Endodermal cell (in vitro differentiated cells): ENCODE measurements around the gene APOBEC3C. TPM values are rescaled to one million over a fixed set of nuclear protein-coding genes. Genes with fewer than 3 reads are reported as not detected.
A peak's percentile ranks its signal among the peaks of the same experiment; 100 is the strongest.

ENCODE experiments used
- DNase-seq: peaks from one replicate; pipeline ENCODE4 v3.0.0-alpha.2; 2017
- H3K27ac ChIP-seq: 2 replicates; pipeline ENCODE4 v1.5.1; 2013; ENCODE audit warnings: mild to moderate bottlenecking, low read depth, low read length, moderate library complexity
- H3K27me3 ChIP-seq: 2 replicates; pipeline ENCODE4 v1.6.1; 2013; ENCODE audit warnings: mild to moderate bottlenecking, low read length, moderate library complexity; ENCODE audit not compliant: insufficient read depth, control insufficient read depth, poor library complexity, severe bottlenecking
- H3K36me3 ChIP-seq: 2 replicates; pipeline ENCODE4 v1.7.0; 2013; ENCODE audit warnings: mild to moderate bottlenecking, low read length, moderate library complexity; ENCODE audit not compliant: control insufficient read depth, insufficient read depth
- H3K4me1 ChIP-seq: one replicate; pipeline ENCODE4 v1.7.0; 2013; ENCODE audit warnings: low read length; ENCODE audit not compliant: control insufficient read depth, insufficient read depth
- H3K4me3 ChIP-seq: 2 replicates; pipeline ENCODE4 v1.5.1; 2013; ENCODE audit warnings: mild to moderate bottlenecking, low read length, moderate library complexity
- H3K9ac ChIP-seq: 2 replicates; pipeline ENCODE4 v1.6.1; 2013; ENCODE audit warnings: mild to moderate bottlenecking, low read length, moderate library complexity; ENCODE audit not compliant: poor library complexity, severe bottlenecking; ENCODE audit errors: extremely low read depth
- H3K9me3 ChIP-seq: 2 replicates; pipeline ENCODE4 v1.6.1; 2013; ENCODE audit warnings: mild to moderate bottlenecking, low read length, moderate library complexity; ENCODE audit not compliant: control insufficient read depth
- H3K27ac Mint-ChIP-seq: 2 replicates; pipeline ENCODE4 v1.8.0; 2020; ENCODE audit warnings: mixed read lengths
- H3K27me3 Mint-ChIP-seq: 2 replicates; pipeline ENCODE4 v1.8.0; 2021; ENCODE audit warnings: mild to moderate bottlenecking, mixed read lengths; ENCODE audit not compliant: insufficient read depth
- H3K36me3 Mint-ChIP-seq: 2 replicates; pipeline ENCODE4 v1.8.0; 2020; ENCODE audit warnings: low read depth, mixed read lengths
- H3K4me1 Mint-ChIP-seq: 2 replicates; pipeline ENCODE4 v1.8.0; 2020; ENCODE audit warnings: mixed read lengths
- H3K4me3 Mint-ChIP-seq: 2 replicates; pipeline ENCODE4 v1.8.0; 2020; ENCODE audit warnings: mild to moderate bottlenecking, moderate library complexity, mixed read lengths
- H3K9me3 Mint-ChIP-seq: 2 replicates; pipeline ENCODE4 v1.8.0; 2020; ENCODE audit warnings: mild to moderate bottlenecking, mixed read lengths
- WGBS, 2 experiments: methylation state at CpG; one replicate each; pipeline versions ENCODE4 v1.1.5 to v1.1.7; 2013; ENCODE audit warnings: missing lambda C conversion rate in 2 of 2, mixed read lengths in 1 of 2; ENCODE audit not compliant: insufficient coverage in 1 of 2, insufficient read length in 1 of 2; 5-methylcytosine and 5-hydroxymethylcytosine counted together
- long read RNA-seq, 4 experiments: library from polyadenylated mRNA in 2 of 4; library from RNA in 1 of 4; library from capped mRNA in 1 of 4; stranded (forward) in 3 of 4; unstranded in 1 of 4; transcript quantifications; one replicate each; pipeline ENCODE4 v2.0.0, GENCODE V29; 2020 to 2021; ENCODE audit warnings: inconsistent platforms in 1 of 4
- polyA plus RNA-seq, 2 experiments: library from polyadenylated mRNA; stranded (reverse); fragments of 50-300 nt; gene quantifications; one replicate each; pipeline ENCODE4 v1.2.3, GENCODE V29; 2013
- total RNA-seq, 2 donors: library from RNA; stranded (reverse); fragmentation: NEBNext Ultra II Directional in 1 of 2; extraction: Animal tissue kit (Norgen Biotek cat#: 25700) in 1 of 2; gene quantifications; 2 replicates in 1 of 2; 3 replicates in 1 of 2; pipeline ENCODE4 v1.2.1, GENCODE V29; 2021
- TF ChIP-seq, protein P1 (sequence below): fragments of 200-600 bp; sonication (generic); conservative IDR thresholded peaks from 2 replicates; pipeline ENCODE4 v1.5.0; 2021; ENCODE audit warnings: antibody characterized with exemption, mild to moderate bottlenecking

APOBEC3C gene
- total RNA-seq = 10 to 100 TPM; 26.1 to 27.4 TPM
- polyA plus RNA-seq (2013, experiment 1 of 2) = 12.4 TPM
- polyA plus RNA-seq (2013, experiment 2 of 2) = 13.7 TPM
- long read RNA-seq, experiment 1, partial matches to known transcripts = 3 of 6 reads
- long read RNA-seq, experiment 1, other reads (novel, unspliced or antisense) = 0 of 6 reads
- long read RNA-seq, experiment 2, transcript APOBEC3C-201 (4 exons, 2,818 nt) = major isoform, 57 of 66 reads
- long read RNA-seq, experiment 2, partial matches to known transcripts = 7 of 66 reads
- long read RNA-seq, experiment 2, other reads (novel, unspliced or antisense) = 1 of 66 reads
- long read RNA-seq, experiment 3, transcript APOBEC3C-201 (4 exons, 2,818 nt) = major isoform, 32 of 38 reads
- long read RNA-seq, experiment 3, partial matches to known transcripts = 3 of 38 reads
- long read RNA-seq, experiment 3, other reads (novel, unspliced or antisense) = 2 of 38 reads
- long read RNA-seq, experiment 4, transcript APOBEC3C-201 (4 exons, 2,818 nt) = major isoform, 177 of 189 reads
- long read RNA-seq, experiment 4, partial matches to known transcripts = 2 of 189 reads
- long read RNA-seq, experiment 4, other reads (novel, unspliced or antisense) = 6 of 189 reads

DNA sequence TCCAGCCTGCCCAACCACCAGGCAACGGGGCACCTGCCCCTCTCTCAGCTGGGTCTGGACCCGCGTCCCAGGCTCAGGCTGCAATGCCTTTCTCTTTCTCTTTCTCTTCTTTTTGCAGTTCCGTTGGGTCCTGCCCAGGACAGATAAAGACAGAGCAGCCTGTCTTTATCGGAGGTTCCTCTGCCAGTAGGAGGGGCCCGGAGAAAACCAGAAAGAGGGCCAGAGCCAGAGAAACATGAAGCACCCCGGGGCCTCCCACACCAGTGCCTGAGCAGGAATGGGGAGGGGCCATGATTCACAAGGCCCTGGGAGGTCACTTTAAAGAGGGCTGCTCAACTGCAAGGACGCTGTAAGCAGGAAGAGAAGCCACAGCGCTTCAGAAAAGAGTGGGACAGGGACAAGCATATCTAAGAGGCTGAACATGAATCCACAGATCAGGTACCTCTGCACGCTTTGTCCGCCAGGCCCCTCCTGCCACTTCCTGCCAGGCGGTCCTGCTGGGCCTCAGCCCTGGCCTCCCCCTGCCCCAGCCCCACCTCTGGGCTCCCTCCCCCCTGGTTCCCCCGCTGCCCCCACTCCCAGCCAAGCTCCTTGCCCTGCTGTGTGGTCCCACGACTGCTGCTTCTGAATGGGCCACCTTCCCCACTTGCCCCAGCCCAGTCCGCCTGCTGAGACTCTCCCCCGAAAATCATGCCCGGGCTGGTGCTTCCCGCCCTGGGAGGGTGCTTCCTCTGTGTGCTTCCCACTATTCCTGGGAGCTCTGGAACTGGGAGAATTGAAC is at the start of gene APOBEC3C:
Gene APOBEC3C, plus strand, starts transcription at position 316 of the 781 bp plus-strand sequence. Its CDS starts 106 bp downstream, at position 422.
- Histone ChIP-seq H3K36me3 (peaks cover 3% of the 10 kb centered on the region), H3K27me3 (no peaks in the 10 kb centered on the region), H3K4me1 (peaks cover 4% of the 10 kb centered on the region), H3K4me3 (peak within 1 kb of the TSS; percentile 74), H3K9ac (peak within 1 kb of the TSS; percentile 1), H3K27ac (no peak within 1 kb of the TSS), H3K9me3 (no peaks in the 10 kb centered on the region)
- no peaks in the 10 kb centered on the region for H3K9me3 Mint-ChIP-seq
- peak within 1 kb of the TSS; percentile 63 for H3K4me3 Mint-ChIP-seq
- no peaks in the 10 kb centered on the region for H3K27me3 Mint-ChIP-seq
- 15 to 18% methylated on average over 14 to 18 of the region's 18 CpGs for WGBS, 2 experiments
- DNase-seq = peak; percentile 90
- peak within 1 kb of the TSS; percentile 92 for H3K27ac Mint-ChIP-seq
- TF ChIP-seq, protein P1, sequence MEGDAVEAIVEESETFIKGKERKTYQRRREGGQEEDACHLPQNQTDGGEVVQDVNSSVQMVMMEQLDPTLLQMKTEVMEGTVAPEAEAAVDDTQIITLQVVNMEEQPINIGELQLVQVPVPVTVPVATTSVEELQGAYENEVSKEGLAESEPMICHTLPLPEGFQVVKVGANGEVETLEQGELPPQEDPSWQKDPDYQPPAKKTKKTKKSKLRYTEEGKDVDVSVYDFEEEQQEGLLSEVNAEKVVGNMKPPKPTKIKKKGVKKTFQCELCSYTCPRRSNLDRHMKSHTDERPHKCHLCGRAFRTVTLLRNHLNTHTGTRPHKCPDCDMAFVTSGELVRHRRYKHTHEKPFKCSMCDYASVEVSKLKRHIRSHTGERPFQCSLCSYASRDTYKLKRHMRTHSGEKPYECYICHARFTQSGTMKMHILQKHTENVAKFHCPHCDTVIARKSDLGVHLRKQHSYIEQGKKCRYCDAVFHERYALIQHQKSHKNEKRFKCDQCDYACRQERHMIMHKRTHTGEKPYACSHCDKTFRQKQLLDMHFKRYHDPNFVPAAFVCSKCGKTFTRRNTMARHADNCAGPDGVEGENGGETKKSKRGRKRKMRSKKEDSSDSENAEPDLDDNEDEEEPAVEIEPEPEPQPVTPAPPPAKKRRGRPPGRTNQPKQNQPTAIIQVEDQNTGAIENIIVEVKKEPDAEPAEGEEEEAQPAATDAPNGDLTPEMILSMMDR = peak; percentile 13
- H3K36me3 Mint-ChIP-seq = peaks cover 2% of the 10 kb centered on the region
- H3K4me1 Mint-ChIP-seq = peaks cover 45% of the 10 kb centered on the region

DNA sequence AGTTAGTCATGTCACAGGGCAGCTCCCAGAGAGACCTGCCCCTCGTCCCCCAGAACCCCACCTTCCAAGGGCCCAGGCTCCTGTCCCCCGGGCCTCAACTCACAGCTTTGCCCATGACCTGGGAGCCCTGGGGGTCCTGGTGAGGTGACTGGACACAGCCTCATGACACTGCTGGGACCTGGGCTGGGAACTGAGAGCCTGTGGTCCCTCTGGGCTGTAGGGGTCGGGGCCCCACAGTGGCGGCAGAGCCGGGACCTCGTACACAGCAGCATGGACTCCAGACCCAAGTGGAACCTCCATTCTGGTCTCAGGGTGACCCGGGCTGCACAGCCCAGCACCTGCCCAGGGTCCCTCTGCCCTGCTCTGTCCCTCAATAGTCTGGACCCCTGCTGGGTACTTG is 49.8 kb upstream of the APOBEC3C start:
- TF ChIP-seq, protein P1 = no peak
- Mint-ChIP-seq H3K4me1 (peaks cover 5% of the 10 kb centered on the region), H3K4me3 (no peak overlapping the region), H3K36me3 (no peaks in the 10 kb centered on the region), H3K9me3 (no peaks in the 10 kb centered on the region), H3K27me3 (peaks cover 5% of the 10 kb centered on the region), H3K27ac (no peak overlapping the region)
- Histone ChIP-seq H3K27me3 (no peaks in the 10 kb centered on the region), H3K36me3 (no peaks in the 10 kb centered on the region), H3K4me3 (no peak overlapping the region), H3K9me3 (no peaks in the 10 kb centered on the region), H3K9ac (no peak overlapping the region), H3K4me1 (peaks cover 6% of the 10 kb centered on the region), H3K27ac (no peak overlapping the region)
- 80 to 92% methylated on average over 1 to 7 of the region's 7 CpGs for WGBS, 2 experiments
- DNase-seq = no peak

DNA sequence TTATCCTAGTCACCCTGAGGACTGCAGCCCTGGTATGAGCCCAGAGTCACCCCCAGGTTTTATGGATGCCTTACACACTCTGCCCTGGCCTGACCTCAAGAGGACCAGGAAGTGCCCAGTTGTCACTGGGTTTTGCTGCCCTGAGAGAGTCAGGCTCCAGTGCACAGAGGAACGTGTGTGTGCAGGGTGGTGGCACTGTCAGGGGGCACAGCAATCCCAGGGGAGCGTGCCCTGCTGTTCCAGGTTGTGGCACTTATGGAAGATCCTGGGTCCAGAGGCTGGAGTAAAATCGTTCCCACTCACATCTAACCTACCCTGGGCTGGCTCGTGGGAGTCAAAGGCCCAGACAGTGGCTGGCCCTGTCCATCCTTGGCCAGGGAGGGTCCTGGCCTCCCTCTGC is 49.1 kb upstream of the APOBEC3C start:
- Mint-ChIP-seq H3K36me3 (no peaks in the 10 kb centered on the region), H3K27me3 (peaks cover 5% of the 10 kb centered on the region), H3K27ac (no peak overlapping the region), H3K9me3 (no peaks in the 10 kb centered on the region), H3K4me1 (peaks cover 5% of the 10 kb centered on the region), H3K4me3 (no peak overlapping the region)
- Histone ChIP-seq H3K4me3 (no peak overlapping the region), H3K36me3 (no peaks in the 10 kb centered on the region), H3K4me1 (peaks cover 6% of the 10 kb centered on the region), H3K9me3 (no peaks in the 10 kb centered on the region), H3K9ac (no peak overlapping the region), H3K27me3 (no peaks in the 10 kb centered on the region), H3K27ac (no peak overlapping the region)
- DNase-seq = no peak
- TF ChIP-seq, protein P1 = no peak
- 78 to 85% methylated on average over 3 to 4 of the region's 4 CpGs for WGBS, 2 experiments
